Liver (tissue), 9 donors: ENCODE measurements around the gene E2F3. TPM values are rescaled to one million over a fixed set of nuclear protein-coding genes. Genes with fewer than 3 reads are reported as not detected.

ENCODE experiments used
- DNase-seq: peaks from one replicate; pipeline ENCODE4 v3.0.0-alpha.2; 2017; ENCODE audit warnings: low spot score
- H3K27ac ChIP-seq, 2 donors: one replicate each; pipeline ENCODE4 v1.7.0; 2013; ENCODE audit warnings: inconsistent platforms in 2 of 2, low read length in 2 of 2, control low read depth in 1 of 2, low read depth in 1 of 2, mild to moderate bottlenecking in 1 of 2
- H3K27me3 ChIP-seq, 4 donors: one replicate each; pipeline versions ENCODE4 v1.6.1 to v1.7.0; 2013; ENCODE audit warnings: low read length in 3 of 4, inconsistent platforms in 1 of 4, mild to moderate bottlenecking in 1 of 4, moderate library complexity in 1 of 4; ENCODE audit not compliant: control insufficient read depth in 4 of 4, insufficient read depth in 4 of 4
- H3K36me3 ChIP-seq, 4 donors: one replicate each; pipeline versions ENCODE4 v1.6.1 to v1.7.0; 2013; ENCODE audit warnings: low read length in 3 of 4, mild to moderate bottlenecking in 3 of 4, low read depth in 1 of 4, moderate library complexity in 1 of 4; ENCODE audit not compliant: control insufficient read depth in 4 of 4, insufficient read depth in 3 of 4
- H3K4me1 ChIP-seq, 4 donors: one replicate each; pipeline versions ENCODE4 v1.6.1 to v1.7.0; 2013; ENCODE audit warnings: low read length in 3 of 4, mild to moderate bottlenecking in 3 of 4, moderate library complexity in 1 of 4; ENCODE audit not compliant: control insufficient read depth in 4 of 4, insufficient read depth in 4 of 4
- H3K4me3 ChIP-seq, 3 donors: one replicate each; pipeline versions ENCODE4 v1.6.1 to v1.7.0; 2013; ENCODE audit warnings: low read length in 3 of 3, control low read depth in 1 of 3, low read depth in 1 of 3, mild to moderate bottlenecking in 1 of 3
- H3K9ac ChIP-seq, 2 donors: one replicate each; pipeline ENCODE4 v1.7.0; 2013; ENCODE audit warnings: low read length in 2 of 2, mild to moderate bottlenecking in 2 of 2, moderate library complexity in 2 of 2, control low read depth in 1 of 2, low read depth in 1 of 2
- H3K9me3 ChIP-seq, 4 donors: one replicate each; pipeline versions ENCODE4 v1.6.1 to v1.7.0; 2013; ENCODE audit warnings: low read length in 3 of 4; ENCODE audit not compliant: control insufficient read depth in 4 of 4
- EGR1 ChIP-seq, 2 donors: IDR thresholded peaks; 2 replicates each; pipeline ENCODE4 v1.6.1; 2016 to 2018; ENCODE audit warnings: antibody characterized with exemption in 2 of 2, low read depth in 2 of 2
- FOXA1 ChIP-seq: IDR thresholded peaks from 2 replicates; pipeline ENCODE4 v1.6.1; 2016; ENCODE audit warnings: antibody characterized with exemption
- FOXA2 ChIP-seq: IDR thresholded peaks from 2 replicates; pipeline ENCODE4 v1.6.1; 2016; ENCODE audit warnings: antibody characterized with exemption
- GABPA ChIP-seq, 2 donors: IDR thresholded peaks in 1 of 2; conservative IDR thresholded peaks in 1 of 2; 2 replicates each; pipeline ENCODE4 v1.6.1; 2016; ENCODE audit warnings: antibody characterized with exemption in 2 of 2, mild to moderate bottlenecking in 1 of 2, moderate library complexity in 1 of 2
- HNF4A ChIP-seq, 2 donors: conservative IDR thresholded peaks; 2 replicates each; pipeline ENCODE4 v1.6.1; 2016; ENCODE audit warnings: antibody characterized with exemption in 2 of 2, mild to moderate bottlenecking in 2 of 2
- HNF4G ChIP-seq: IDR thresholded peaks from 2 replicates; pipeline ENCODE4 v1.6.1; 2016; ENCODE audit warnings: antibody characterized with exemption
- JUND ChIP-seq, 2 donors: IDR thresholded peaks; 2 replicates each; pipeline ENCODE4 v1.6.1; 2016; ENCODE audit warnings: antibody characterized with exemption in 2 of 2
- NR2F2 ChIP-seq: IDR thresholded peaks from 2 replicates; pipeline ENCODE4 v1.6.1; 2016; ENCODE audit warnings: antibody characterized with exemption
- RAD21 ChIP-seq, 2 donors: IDR thresholded peaks; 2 replicates each; pipeline ENCODE4 v1.6.1; 2016; ENCODE audit warnings: antibody characterized with exemption in 2 of 2, mild to moderate bottlenecking in 2 of 2
- RXRA ChIP-seq, 2 donors: IDR thresholded peaks; 2 replicates each; pipeline ENCODE4 v1.6.1; 2017 to 2018; ENCODE audit warnings: antibody characterized with exemption in 2 of 2, mild to moderate bottlenecking in 1 of 2
- SP1 ChIP-seq: IDR thresholded peaks from 2 replicates; pipeline ENCODE4 v1.6.1; 2018; ENCODE audit warnings: antibody characterized with exemption, mild to moderate bottlenecking
- TAF1 ChIP-seq: conservative IDR thresholded peaks from 2 replicates; pipeline ENCODE4 v1.6.1; 2016; ENCODE audit warnings: antibody characterized with exemption, mild to moderate bottlenecking
- YY1 ChIP-seq: IDR thresholded peaks from 2 replicates; pipeline ENCODE4 v1.6.1; 2016; ENCODE audit warnings: antibody characterized with exemption, mild to moderate bottlenecking
- WGBS: extraction: QIAGEN DNeasy Blood & Tissue Kit; methylation state at CpG from one replicate; pipeline ENCODE4 v1.1.7; 2013; 5-methylcytosine and 5-hydroxymethylcytosine counted together
- polyA plus RNA-seq, 2 donors: library from polyadenylated mRNA; stranded (reverse) in 1 of 2; unstranded in 1 of 2; fragments of 200-250 nt in 1 of 2; fragments of >200 nt in 1 of 2; fragmentation: Nextera tagmentation in 1 of 2; extraction: Ambion mirVana in 1 of 2; gene quantifications; one replicate each; pipeline versions ENCODE4 v1.2.1 to v1.2.3, GENCODE V29; 2013 to 2015
- total RNA-seq, 2 donors: library from RNA; depleted of rRNA; stranded (reverse); fragments of >200 nt; gene quantifications; one replicate each; pipeline ENCODE4 v1.2.3, GENCODE V29; 2014
- TF ChIP-seq, protein P1 (sequence below): IDR thresholded peaks from 2 replicates; pipeline ENCODE4 v1.6.1; 2016; ENCODE audit warnings: antibody characterized with exemption
- TF ChIP-seq, protein P2 (sequence below): fragments of 150-350 bp; IDR thresholded peaks from 2 replicates; pipeline ENCODE4 v1.5.1; 2017; ENCODE audit warnings: improper control_type of control experiment, low read depth, low read length; ENCODE audit not compliant: missing input control
- TF ChIP-seq, protein P3 (sequence below): IDR thresholded peaks from 2 replicates; pipeline ENCODE4 v1.6.1; 2016; ENCODE audit warnings: antibody characterized with exemption
- TF ChIP-seq, protein P4 (sequence below): IDR thresholded peaks from 2 replicates; pipeline ENCODE4 v1.6.1; 2016; ENCODE audit warnings: antibody characterized with exemption, mild to moderate bottlenecking
- TF ChIP-seq, protein P5 (sequence below): IDR thresholded peaks from 2 replicates; pipeline ENCODE4 v1.6.1; 2016; ENCODE audit warnings: antibody characterized with exemption
- donor health status: healthy.
- donor health status: healthy.
- donor health status: healthy.
- donor health status: healthy.
- donor health status: healthy.

Gene E2F3
- total and polyA plus RNA-seq, 4 donors: 1.4 to 5.0 (median 1.9) TPM

DNA sequence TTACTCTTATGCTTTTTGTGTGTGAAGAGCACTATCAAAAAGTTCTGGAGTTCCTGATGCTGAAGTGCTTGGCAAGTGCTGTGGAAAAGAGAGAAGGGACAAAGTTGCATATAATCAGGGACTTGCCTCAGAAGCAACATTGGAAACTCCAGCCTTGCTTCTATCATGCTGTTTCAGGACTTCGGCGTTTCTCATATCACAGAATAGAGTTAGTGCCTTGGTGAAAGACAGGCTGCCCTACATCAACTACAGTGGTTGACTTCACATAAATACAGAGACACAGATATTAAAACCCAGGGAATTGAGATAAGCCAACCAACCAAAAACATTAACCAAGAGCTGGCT, 96.3 kb downstream of the E2F3 start:
- H3K9ac ChIP-seq: no peak overlapping the region
- H3K36me3 ChIP-seq: no peaks in the 10 kb centered on the region
- no peaks in the 10 kb centered on the region for H3K27me3 ChIP-seq
- WGBS: 83% methylated on average over 2 of the region's 2 CpGs
- no peak for TF ChIP-seq SP1
- no peak for TF ChIP-seq RXRA (IDR thresholded peaks at IDR 0.05)
- no peak for TF ChIP-seq GABPA (IDR thresholded peaks at IDR 0.05 in 1 of 2, conservative IDR thresholded peaks at IDR 0.05 in 1 of 2)
- TF ChIP-seq HNF4A (conservative IDR thresholded peaks at IDR 0.05): no peak
- TF ChIP-seq, protein P1, sequence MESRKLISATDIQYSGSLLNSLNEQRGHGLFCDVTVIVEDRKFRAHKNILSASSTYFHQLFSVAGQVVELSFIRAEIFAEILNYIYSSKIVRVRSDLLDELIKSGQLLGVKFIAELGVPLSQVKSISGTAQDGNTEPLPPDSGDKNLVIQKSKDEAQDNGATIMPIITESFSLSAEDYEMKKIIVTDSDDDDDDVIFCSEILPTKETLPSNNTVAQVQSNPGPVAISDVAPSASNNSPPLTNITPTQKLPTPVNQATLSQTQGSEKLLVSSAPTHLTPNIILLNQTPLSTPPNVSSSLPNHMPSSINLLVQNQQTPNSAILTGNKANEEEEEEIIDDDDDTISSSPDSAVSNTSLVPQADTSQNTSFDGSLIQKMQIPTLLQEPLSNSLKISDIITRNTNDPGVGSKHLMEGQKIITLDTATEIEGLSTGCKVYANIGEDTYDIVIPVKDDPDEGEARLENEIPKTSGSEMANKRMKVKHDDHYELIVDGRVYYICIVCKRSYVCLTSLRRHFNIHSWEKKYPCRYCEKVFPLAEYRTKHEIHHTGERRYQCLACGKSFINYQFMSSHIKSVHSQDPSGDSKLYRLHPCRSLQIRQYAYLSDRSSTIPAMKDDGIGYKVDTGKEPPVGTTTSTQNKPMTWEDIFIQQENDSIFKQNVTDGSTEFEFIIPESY: no peak
- TF ChIP-seq, protein P2, sequence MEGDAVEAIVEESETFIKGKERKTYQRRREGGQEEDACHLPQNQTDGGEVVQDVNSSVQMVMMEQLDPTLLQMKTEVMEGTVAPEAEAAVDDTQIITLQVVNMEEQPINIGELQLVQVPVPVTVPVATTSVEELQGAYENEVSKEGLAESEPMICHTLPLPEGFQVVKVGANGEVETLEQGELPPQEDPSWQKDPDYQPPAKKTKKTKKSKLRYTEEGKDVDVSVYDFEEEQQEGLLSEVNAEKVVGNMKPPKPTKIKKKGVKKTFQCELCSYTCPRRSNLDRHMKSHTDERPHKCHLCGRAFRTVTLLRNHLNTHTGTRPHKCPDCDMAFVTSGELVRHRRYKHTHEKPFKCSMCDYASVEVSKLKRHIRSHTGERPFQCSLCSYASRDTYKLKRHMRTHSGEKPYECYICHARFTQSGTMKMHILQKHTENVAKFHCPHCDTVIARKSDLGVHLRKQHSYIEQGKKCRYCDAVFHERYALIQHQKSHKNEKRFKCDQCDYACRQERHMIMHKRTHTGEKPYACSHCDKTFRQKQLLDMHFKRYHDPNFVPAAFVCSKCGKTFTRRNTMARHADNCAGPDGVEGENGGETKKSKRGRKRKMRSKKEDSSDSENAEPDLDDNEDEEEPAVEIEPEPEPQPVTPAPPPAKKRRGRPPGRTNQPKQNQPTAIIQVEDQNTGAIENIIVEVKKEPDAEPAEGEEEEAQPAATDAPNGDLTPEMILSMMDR: no peak
- TF ChIP-seq RAD21 (IDR thresholded peaks at IDR 0.05): no peak
- TF ChIP-seq YY1: no peak
- no peak for TF ChIP-seq NR2F2
- TF ChIP-seq, protein P3, sequence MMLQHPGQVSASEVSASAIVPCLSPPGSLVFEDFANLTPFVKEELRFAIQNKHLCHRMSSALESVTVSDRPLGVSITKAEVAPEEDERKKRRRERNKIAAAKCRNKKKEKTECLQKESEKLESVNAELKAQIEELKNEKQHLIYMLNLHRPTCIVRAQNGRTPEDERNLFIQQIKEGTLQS: no peak
- no peak for TF ChIP-seq TAF1
- TF ChIP-seq JUND (IDR thresholded peaks at IDR 0.05): no peak
- TF ChIP-seq EGR1 (IDR thresholded peaks at IDR 0.05; ENCODE audit: low read depth in 2 of 2): no peak
- no peak for TF ChIP-seq FOXA2
- TF ChIP-seq, protein P4, sequence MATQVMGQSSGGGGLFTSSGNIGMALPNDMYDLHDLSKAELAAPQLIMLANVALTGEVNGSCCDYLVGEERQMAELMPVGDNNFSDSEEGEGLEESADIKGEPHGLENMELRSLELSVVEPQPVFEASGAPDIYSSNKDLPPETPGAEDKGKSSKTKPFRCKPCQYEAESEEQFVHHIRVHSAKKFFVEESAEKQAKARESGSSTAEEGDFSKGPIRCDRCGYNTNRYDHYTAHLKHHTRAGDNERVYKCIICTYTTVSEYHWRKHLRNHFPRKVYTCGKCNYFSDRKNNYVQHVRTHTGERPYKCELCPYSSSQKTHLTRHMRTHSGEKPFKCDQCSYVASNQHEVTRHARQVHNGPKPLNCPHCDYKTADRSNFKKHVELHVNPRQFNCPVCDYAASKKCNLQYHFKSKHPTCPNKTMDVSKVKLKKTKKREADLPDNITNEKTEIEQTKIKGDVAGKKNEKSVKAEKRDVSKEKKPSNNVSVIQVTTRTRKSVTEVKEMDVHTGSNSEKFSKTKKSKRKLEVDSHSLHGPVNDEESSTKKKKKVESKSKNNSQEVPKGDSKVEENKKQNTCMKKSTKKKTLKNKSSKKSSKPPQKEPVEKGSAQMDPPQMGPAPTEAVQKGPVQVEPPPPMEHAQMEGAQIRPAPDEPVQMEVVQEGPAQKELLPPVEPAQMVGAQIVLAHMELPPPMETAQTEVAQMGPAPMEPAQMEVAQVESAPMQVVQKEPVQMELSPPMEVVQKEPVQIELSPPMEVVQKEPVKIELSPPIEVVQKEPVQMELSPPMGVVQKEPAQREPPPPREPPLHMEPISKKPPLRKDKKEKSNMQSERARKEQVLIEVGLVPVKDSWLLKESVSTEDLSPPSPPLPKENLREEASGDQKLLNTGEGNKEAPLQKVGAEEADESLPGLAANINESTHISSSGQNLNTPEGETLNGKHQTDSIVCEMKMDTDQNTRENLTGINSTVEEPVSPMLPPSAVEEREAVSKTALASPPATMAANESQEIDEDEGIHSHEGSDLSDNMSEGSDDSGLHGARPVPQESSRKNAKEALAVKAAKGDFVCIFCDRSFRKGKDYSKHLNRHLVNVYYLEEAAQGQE: no peak
- no peak for TF ChIP-seq HNF4G
- H3K27ac ChIP-seq: no peak overlapping the region
- H3K9me3 ChIP-seq: no peaks in the 10 kb centered on the region
- no peaks in the 10 kb centered on the region for H3K4me1 ChIP-seq
- no peak overlapping the region for H3K4me3 ChIP-seq
- no peak for DNase-seq

DNA sequence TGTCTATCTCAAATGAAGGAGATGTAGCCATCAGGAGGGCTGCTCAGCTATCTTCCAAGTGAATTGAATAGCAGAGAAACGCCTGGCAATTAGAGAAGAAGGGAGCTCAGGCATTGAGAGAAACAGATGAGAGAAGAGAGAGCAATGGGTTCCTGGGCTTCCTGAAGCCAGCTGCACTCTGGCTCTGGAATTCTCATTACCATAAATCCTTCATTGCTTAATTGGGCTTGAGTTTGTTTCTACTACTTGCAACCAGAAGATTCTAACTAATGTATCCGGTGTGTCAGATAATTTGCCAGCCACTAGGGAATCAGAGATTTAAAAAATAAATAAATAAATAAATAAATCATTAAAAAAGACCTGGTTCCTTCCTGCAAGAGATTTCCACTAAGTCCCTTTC, 107.5 kb downstream of the E2F3 start:
- Histone ChIP-seq H3K27me3 (no peaks in the 10 kb centered on the region), H3K36me3 (no peaks in the 10 kb centered on the region), H3K4me1 (no peaks in the 10 kb centered on the region), H3K9me3 (no peaks in the 10 kb centered on the region), H3K9ac (no peak overlapping the region), H3K27ac (no peak overlapping the region), H3K4me3 (no peak overlapping the region)
- DNase-seq: no peak
- 81% methylated on average over 2 of the region's 2 CpGs for WGBS
- TF ChIP-seq, protein P5, sequence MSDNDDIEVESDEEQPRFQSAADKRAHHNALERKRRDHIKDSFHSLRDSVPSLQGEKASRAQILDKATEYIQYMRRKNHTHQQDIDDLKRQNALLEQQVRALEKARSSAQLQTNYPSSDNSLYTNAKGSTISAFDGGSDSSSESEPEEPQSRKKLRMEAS: no peak
- no peak for TF ChIP-seq YY1
- TF ChIP-seq FOXA1: no peak
- TF ChIP-seq, protein P1: no peak
- TF ChIP-seq RAD21 (IDR thresholded peaks at IDR 0.05): no peak
- no peak for TF ChIP-seq GABPA (IDR thresholded peaks at IDR 0.05 in 1 of 2, conservative IDR thresholded peaks at IDR 0.05 in 1 of 2)
- no peak for TF ChIP-seq RXRA (IDR thresholded peaks at IDR 0.05)
- TF ChIP-seq SP1: no peak
- TF ChIP-seq HNF4G: no peak
- TF ChIP-seq EGR1 (IDR thresholded peaks at IDR 0.05; ENCODE audit: low read depth in 2 of 2): no peak
- no peak for TF ChIP-seq FOXA2
- no peak for TF ChIP-seq TAF1
- no peak for TF ChIP-seq HNF4A (conservative IDR thresholded peaks at IDR 0.05)
- no peak for TF ChIP-seq NR2F2
- TF ChIP-seq, protein P4: no peak
- no peak for TF ChIP-seq JUND (IDR thresholded peaks at IDR 0.05)
- TF ChIP-seq, protein P3: no peak
